ENCODE measurements around the gene KRTAP5-2. TPM values are rescaled to one million over a fixed set of nuclear protein-coding genes. Genes with fewer than 3 reads are reported as not detected.

Gene KRTAP5-2
- total and polyA plus RNA-seq, 10 donors: not detected

- peaks cover 0 to 65% (median 22%) of the 10 kb centered on the region in 7 donors for H3K27me3 ChIP-seq (replicated peaks in 1 of 7)
- no peak overlapping the region for H3K27ac ChIP-seq
- peaks cover 0 to 14% (median 0%) of the 10 kb centered on the region in 6 donors for H3K4me1 ChIP-seq
- intact Hi-C loops (cut with DNase I; ENCODE audit: low total_unique reads): no loop called here
- H3K4me3 ChIP-seq: no peak overlapping the region
- TF ChIP-seq POLR2AphosphoS5 (IDR thresholded peaks at IDR 0.05) (no peak), CTCF (IDR thresholded peaks at IDR 0.05 in 8 of 11, conservative IDR thresholded peaks at IDR 0.05 in 3 of 11) (no peak), POLR2A (IDR thresholded peaks at IDR 0.05) (no peak)
- DNase-seq: peak; percentile 58
- WGBS, 5 donors: 91 to 96% (median 94%) methylated on average over 16 to 20 of the region's 20 CpGs
- no peaks in the 10 kb centered on the region for H3K9me3 ChIP-seq
- H3K36me3 ChIP-seq: no peaks in the 10 kb centered on the region
These were observed 45.1 kb upstream of the KRTAP5-2 start for GRCh38 chr11:1643146-1643690.

- no peak for TF ChIP-seq CTCF (IDR thresholded peaks at IDR 0.05 in 8 of 11, conservative IDR thresholded peaks at IDR 0.05 in 3 of 11)
- no peak for TF ChIP-seq POLR2AphosphoS5 (IDR thresholded peaks at IDR 0.05)
- no peak for TF ChIP-seq POLR2A (IDR thresholded peaks at IDR 0.05)
- Histone ChIP-seq H3K27me3 (replicated peaks in 1 of 7) (peaks cover 0 to 68% (median 22%) of the 10 kb centered on the region in 7 donors), H3K36me3 (no peaks in the 10 kb centered on the region), H3K4me3 (no peak overlapping the region), H3K27ac (no peak overlapping the region), H3K9me3 (no peaks in the 10 kb centered on the region), H3K4me1 (peaks cover 0 to 14% (median 0%) of the 10 kb centered on the region in 6 donors)
- peak; percentile 62 for DNase-seq
- intact Hi-C loops (cut with DNase I; ENCODE audit: low total_unique reads): no loop called here
- 78 to 91% (median 80%) methylated on average over 17 to 29 of the region's 29 CpGs for WGBS, 5 donors
These were observed 44.4 kb upstream of the KRTAP5-2 start for GRCh38 chr11:1642288-1643145.

- Histone ChIP-seq H3K27ac (no peak overlapping the region), H3K4me3 (no peak overlapping the region), H3K4me1 (peaks cover 0 to 14% (median 0%) of the 10 kb centered on the region in 6 donors), H3K36me3 (no peaks in the 10 kb centered on the region), H3K9me3 (no peaks in the 10 kb centered on the region), H3K27me3 (replicated peaks in 1 of 7) (peaks cover 0 to 78% (median 22%) of the 10 kb centered on the region in 7 donors)
- TF ChIP-seq CTCF (IDR thresholded peaks at IDR 0.05 in 8 of 11, conservative IDR thresholded peaks at IDR 0.05 in 3 of 11) (no peak), POLR2AphosphoS5 (IDR thresholded peaks at IDR 0.05) (no peak), POLR2A (IDR thresholded peaks at IDR 0.05) (no peak)
- intact Hi-C loops (cut with DNase I; ENCODE audit: low total_unique reads): no loop called here
- DNase-seq: peak; percentile 59
- WGBS, 5 donors: 66 to 88% (median 82%) methylated on average over 8 to 15 of the region's 15 CpGs
These were observed 43.0 kb upstream of the KRTAP5-2 start for GRCh38 chr11:1641096-1641495.

Measured in spleen (tissue), 11 donors.